HEK293 (cell line): ENCODE data around the gene PTMA.

Experiments
- CTCF ChIA-PET: fragments of 350-600 bp; formaldehyde crosslinking; extraction: SDS; loops from one replicate; lab custom pipeline; 2021; ENCODE audit warnings: antibody characterized with exemption; lab: Yijun Ruan, JAX
- POLR2A ChIA-PET: fragments of 300-600 bp; formaldehyde crosslinking; extraction: SDS; loops from one replicate; lab custom pipeline; 2020; ENCODE audit warnings: antibody characterized with exemption, inconsistent platforms; lab: Yijun Ruan, JAX
- H3K27ac ChIP-seq: fragments of 200-500 bp; sonication (Bioruptor generic); 2 replicates; pipeline ENCODE4 v1.5.1; 2014; ENCODE audit warnings: low read depth, low read length, control low read depth, inconsistent platforms; ENCODE audit errors: extremely low read depth
- H3K36me3 ChIP-seq, 2 experiments: fragments of 200-500 bp in 1 of 2; sonication (Bioruptor generic) in 1 of 2; 1 replicate in 1 of 2; 2 replicates in 1 of 2; pipeline ENCODE4 v1.5.1; 2014 to 2017; ENCODE audit warnings: inconsistent platforms in 2 of 2, low read length in 2 of 2; ENCODE audit not compliant: control insufficient read depth in 2 of 2, insufficient read depth in 1 of 2
- H3K4me1 ChIP-seq: fragments of 200-500 bp; sonication (Bioruptor generic); 2 replicates; pipeline ENCODE4 v1.5.1; 2014; ENCODE audit warnings: mild to moderate bottlenecking, low read length, inconsistent platforms; ENCODE audit not compliant: control insufficient read depth, insufficient read depth
- H3K4me3 ChIP-seq: 2 replicates; pipeline ENCODE4 v1.5.1; 2011; ENCODE audit warnings: low read depth, mild to moderate bottlenecking, control low read depth, low read length, moderate library complexity
- H3K9me3 ChIP-seq: fragments of 200-500 bp; sonication (Bioruptor generic); 2 replicates; pipeline ENCODE4 v1.5.1; 2014; ENCODE audit warnings: low read depth, low read length, inconsistent platforms; ENCODE audit not compliant: control insufficient read depth, insufficient read depth
- BCL11A ChIP-seq: fragments of 450-650 bp; formaldehyde crosslinking; IDR thresholded peaks from 2 replicates; pipeline ENCODE4 v1.5.1; 2016; ENCODE audit warnings: low read depth, missing biosample characterization, missing genetic modification characterization
- SETDB1 ChIP-seq: IDR thresholded peaks from one replicate; pipeline ENCODE4 v1.6.1; 2017; ENCODE audit warnings: mild to moderate bottlenecking, low read length, moderate library complexity, mixed read lengths; ENCODE audit not compliant: insufficient read length
- TCF7L2 ChIP-seq: IDR thresholded peaks from 2 replicates; pipeline ENCODE4 v1.6.1; 2011; ENCODE audit warnings: low read depth, mild to moderate bottlenecking, inconsistent platforms, low read length, moderate library complexity, borderline replicate concordance
- TRIM28 ChIP-seq: IDR thresholded peaks from 2 replicates; pipeline ENCODE4 v1.6.1; 2011; ENCODE audit warnings: low read length, control low read depth, borderline replicate concordance
- ZBTB1 ChIP-seq: fragments of 450-650 bp; formaldehyde crosslinking; IDR thresholded peaks from 2 replicates; pipeline ENCODE4 v1.5.1; 2016; ENCODE audit warnings: missing biosample characterization, missing genetic modification characterization
- ZBTB17 ChIP-seq: fragments of 450-650 bp; formaldehyde crosslinking; IDR thresholded peaks from 2 replicates; pipeline ENCODE4 v1.5.1; 2016; ENCODE audit warnings: missing biosample characterization, missing genetic modification characterization
- ZNF112 ChIP-seq: fragments of 450-650 bp; formaldehyde crosslinking; IDR thresholded peaks from 2 replicates; pipeline ENCODE4 v1.5.0; 2017; ENCODE audit warnings: missing biosample characterization, missing genetic modification characterization
- ZNF16 ChIP-seq: fragments of 450-650 bp; formaldehyde crosslinking; IDR thresholded peaks from 2 replicates; pipeline ENCODE4 v1.5.1; 2016; ENCODE audit warnings: low read depth, missing biosample characterization, missing genetic modification characterization
- ZNF2 ChIP-seq: fragments of 450-650 bp; formaldehyde crosslinking; IDR thresholded peaks from 2 replicates; pipeline ENCODE4 v1.5.1; 2016; ENCODE audit warnings: missing biosample characterization, missing genetic modification characterization
- ZNF202 ChIP-seq: fragments of 450-650 bp; formaldehyde crosslinking; IDR thresholded peaks from 2 replicates; pipeline ENCODE4 v1.5.1; 2016; ENCODE audit warnings: missing biosample characterization, missing genetic modification characterization, borderline replicate concordance
- ZNF211 ChIP-seq: fragments of 450-650 bp; formaldehyde crosslinking; IDR thresholded peaks from 2 replicates; pipeline ENCODE4 v1.5.1; 2016; ENCODE audit warnings: low read depth, missing biosample characterization, missing genetic modification characterization
- ZNF23 ChIP-seq: fragments of 450-650 bp; formaldehyde crosslinking; IDR thresholded peaks from 2 replicates; pipeline ENCODE4 v1.5.1; 2016; ENCODE audit warnings: missing biosample characterization, missing genetic modification characterization, borderline replicate concordance
- ZNF239 ChIP-seq: fragments of 450-650 bp; formaldehyde crosslinking; IDR thresholded peaks from 2 replicates; pipeline ENCODE4 v1.5.1; 2016; ENCODE audit warnings: missing biosample characterization, missing genetic modification characterization
- ZNF335 ChIP-seq: fragments of 450-650 bp; formaldehyde crosslinking; conservative IDR thresholded peaks from 2 replicates; pipeline ENCODE4 v1.5.1; 2016; ENCODE audit warnings: missing biosample characterization, missing genetic modification characterization
- ZNF341 ChIP-seq: fragments of 450-650 bp; formaldehyde crosslinking; IDR thresholded peaks from 2 replicates; pipeline ENCODE4; 2016; ENCODE audit warnings: low read depth, missing biosample characterization, missing genetic modification characterization
- ZNF416 ChIP-seq: fragments of 450-650 bp; formaldehyde crosslinking; IDR thresholded peaks from 2 replicates; pipeline ENCODE4 v1.5.1; 2016; ENCODE audit warnings: missing biosample characterization, missing genetic modification characterization
- ZNF473 ChIP-seq: fragments of 450-650 bp; formaldehyde crosslinking; IDR thresholded peaks from 2 replicates; pipeline ENCODE4 v1.5.1; 2017; ENCODE audit warnings: missing biosample characterization, missing genetic modification characterization
- ZNF510 ChIP-seq: fragments of 450-650 bp; formaldehyde crosslinking; IDR thresholded peaks from 2 replicates; pipeline ENCODE4 v1.5.1; 2018; ENCODE audit warnings: mild to moderate bottlenecking, missing genetic modification characterization, missing biosample characterization; ENCODE audit not compliant: insufficient replicate concordance
- ZSCAN30 ChIP-seq: fragments of 450-650 bp; IDR thresholded peaks from 2 replicates; pipeline ENCODE4 v1.5.1; 2018; ENCODE audit warnings: missing biosample characterization, mild to moderate bottlenecking, missing genetic modification characterization, moderate library complexity
- TF ChIP-seq, protein P1 (sequence below): fragments of 450-650 bp; formaldehyde crosslinking; IDR thresholded peaks from 2 replicates; pipeline ENCODE4 v1.5.1; 2016; ENCODE audit warnings: missing biosample characterization, missing genetic modification characterization, low read depth
- TF ChIP-seq, protein P2 (sequence below): fragments of 450-650 bp; formaldehyde crosslinking; IDR thresholded peaks from 2 replicates; pipeline ENCODE4 v1.5.1; 2017; ENCODE audit warnings: missing biosample characterization, missing genetic modification characterization
- TF ChIP-seq, protein P3 (sequence below): fragments of 450-650 bp; formaldehyde crosslinking; IDR thresholded peaks from 2 replicates; pipeline ENCODE4 v1.5.1; 2016; ENCODE audit warnings: missing biosample characterization, missing genetic modification characterization
- TF ChIP-seq, protein P4 (sequence below): fragments of 450-650 bp; formaldehyde crosslinking; IDR thresholded peaks from 2 replicates; pipeline ENCODE4 v1.5.1; 2016; ENCODE audit warnings: missing biosample characterization, missing genetic modification characterization
- TF ChIP-seq, protein P5 (sequence below): fragments of 450-650 bp; formaldehyde crosslinking; IDR thresholded peaks from 2 replicates; pipeline ENCODE4 v1.5.1; 2017; ENCODE audit warnings: missing biosample characterization, missing genetic modification characterization

PTMA gene

DNA sequence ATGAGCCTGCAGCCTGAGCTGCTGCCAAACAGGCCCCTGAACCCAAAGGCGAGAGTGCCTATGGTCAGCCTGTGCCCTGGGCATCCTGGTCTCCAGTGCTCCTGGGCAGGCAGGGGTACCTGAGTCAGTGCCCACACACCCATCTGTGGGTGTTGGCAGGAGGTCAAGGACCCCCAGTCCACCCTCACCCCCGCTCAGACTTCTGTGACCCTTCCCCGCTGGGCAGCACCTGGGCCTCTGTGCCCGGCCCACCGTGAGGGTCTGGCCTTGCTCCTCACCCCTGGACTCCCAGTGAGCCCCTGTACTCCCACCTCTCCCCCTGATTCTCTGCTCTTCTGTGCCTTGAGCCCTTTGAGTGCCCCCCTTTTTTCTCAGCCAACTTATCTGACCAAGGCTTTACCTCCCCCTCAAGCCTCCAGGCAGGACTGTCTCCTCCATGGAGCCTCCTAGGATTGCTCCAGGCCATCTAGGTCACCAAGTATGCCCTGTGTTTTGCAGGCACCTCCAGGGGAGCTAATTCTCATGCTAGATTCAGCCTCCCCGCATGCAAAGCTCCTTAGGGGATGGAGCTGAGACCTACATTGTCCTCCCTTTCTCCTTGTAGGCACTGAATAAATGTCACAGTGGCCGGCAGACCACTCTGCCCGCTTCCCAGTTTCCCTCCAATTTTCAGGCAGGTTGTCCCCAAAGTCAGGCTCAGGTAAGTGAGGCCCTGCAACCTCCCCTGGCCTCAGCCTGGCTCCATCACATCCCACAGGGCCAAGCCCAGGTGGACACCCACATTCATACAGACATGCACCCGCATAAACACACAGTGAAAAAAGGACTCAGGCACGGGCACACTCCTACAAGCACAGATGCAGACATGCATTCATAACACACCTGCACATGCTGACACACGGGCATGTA is 21.9 kb upstream of the PTMA start (continued):
- TF ChIP-seq, protein P1, sequence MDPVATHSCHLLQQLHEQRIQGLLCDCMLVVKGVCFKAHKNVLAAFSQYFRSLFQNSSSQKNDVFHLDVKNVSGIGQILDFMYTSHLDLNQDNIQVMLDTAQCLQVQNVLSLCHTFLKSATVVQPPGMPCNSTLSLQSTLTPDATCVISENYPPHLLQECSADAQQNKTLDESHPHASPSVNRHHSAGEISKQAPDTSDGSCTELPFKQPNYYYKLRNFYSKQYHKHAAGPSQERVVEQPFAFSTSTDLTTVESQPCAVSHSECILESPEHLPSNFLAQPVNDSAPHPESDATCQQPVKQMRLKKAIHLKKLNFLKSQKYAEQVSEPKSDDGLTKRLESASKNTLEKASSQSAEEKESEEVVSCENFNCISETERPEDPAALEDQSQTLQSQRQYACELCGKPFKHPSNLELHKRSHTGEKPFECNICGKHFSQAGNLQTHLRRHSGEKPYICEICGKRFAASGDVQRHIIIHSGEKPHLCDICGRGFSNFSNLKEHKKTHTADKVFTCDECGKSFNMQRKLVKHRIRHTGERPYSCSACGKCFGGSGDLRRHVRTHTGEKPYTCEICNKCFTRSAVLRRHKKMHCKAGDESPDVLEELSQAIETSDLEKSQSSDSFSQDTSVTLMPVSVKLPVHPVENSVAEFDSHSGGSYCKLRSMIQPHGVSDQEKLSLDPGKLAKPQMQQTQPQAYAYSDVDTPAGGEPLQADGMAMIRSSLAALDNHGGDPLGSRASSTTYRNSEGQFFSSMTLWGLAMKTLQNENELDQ (tag by site-specific recombination): no peak

DNA sequence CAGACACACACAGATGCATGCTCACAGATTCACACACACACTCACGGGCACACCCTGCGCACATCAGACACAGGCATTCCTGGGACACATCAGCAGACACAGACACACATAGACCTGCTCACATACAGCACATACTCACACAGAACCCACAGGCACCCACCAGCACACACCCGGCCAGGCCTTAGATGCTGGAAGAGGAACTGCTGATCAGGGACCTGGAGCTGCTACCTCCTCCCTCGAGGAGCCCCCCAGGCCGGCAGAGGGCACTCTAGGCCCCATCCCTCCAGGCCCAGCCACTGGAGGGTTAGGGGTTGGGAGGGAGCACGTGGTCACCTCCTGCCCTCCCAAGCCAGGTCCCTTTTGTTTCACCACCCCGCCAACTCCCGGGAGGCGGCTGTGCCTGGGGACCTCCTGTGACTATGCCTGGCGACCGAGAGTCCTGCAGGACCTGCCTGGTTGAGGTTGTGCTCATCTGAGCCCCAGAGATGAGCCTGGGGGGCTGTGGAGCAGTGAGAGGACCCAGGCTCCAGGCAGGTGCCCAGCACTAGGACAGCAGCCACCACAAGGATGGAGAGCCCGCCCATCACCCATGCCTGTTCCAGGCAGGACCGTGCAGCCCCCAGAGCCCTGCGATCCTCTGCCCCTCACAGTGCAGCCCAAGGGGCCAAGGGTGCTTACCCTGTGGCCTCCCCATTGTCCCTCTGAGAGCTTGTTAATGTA is 21.0 kb upstream of the PTMA start:
- Histone ChIP-seq H3K27ac (peak overlapping the region; percentile 2; the same call in 1 of the 2 replicates), H3K4me3 (no peak overlapping the region), H3K9me3 (no peaks in the 10 kb centered on the region), H3K4me1 (no peaks in the 10 kb centered on the region), H3K36me3 (no peaks in the 10 kb centered on the region)
- CTCF ChIA-PET: interaction anchor here (0.6 to 11.4 kb wide), 14 partner anchors 10 to 123 kb away, joined by 3 to 85 read pairs (median 4); no protein-coding TSS in a partner anchor
- POLR2A ChIA-PET: interaction anchor here (0.6 to 1.2 kb wide), 4 partner anchors 10 to 27 kb away, joined by 3 to 8 read pairs (median 4); partner anchors contain the start of gene PTMA
- TF ChIP-seq, protein P2, sequence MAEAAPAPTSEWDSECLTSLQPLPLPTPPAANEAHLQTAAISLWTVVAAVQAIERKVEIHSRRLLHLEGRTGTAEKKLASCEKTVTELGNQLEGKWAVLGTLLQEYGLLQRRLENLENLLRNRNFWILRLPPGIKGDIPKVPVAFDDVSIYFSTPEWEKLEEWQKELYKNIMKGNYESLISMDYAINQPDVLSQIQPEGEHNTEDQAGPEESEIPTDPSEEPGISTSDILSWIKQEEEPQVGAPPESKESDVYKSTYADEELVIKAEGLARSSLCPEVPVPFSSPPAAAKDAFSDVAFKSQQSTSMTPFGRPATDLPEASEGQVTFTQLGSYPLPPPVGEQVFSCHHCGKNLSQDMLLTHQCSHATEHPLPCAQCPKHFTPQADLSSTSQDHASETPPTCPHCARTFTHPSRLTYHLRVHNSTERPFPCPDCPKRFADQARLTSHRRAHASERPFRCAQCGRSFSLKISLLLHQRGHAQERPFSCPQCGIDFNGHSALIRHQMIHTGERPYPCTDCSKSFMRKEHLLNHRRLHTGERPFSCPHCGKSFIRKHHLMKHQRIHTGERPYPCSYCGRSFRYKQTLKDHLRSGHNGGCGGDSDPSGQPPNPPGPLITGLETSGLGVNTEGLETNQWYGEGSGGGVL (tag by site-specific recombination): peak; percentile 48; the same call in 1 of the 2 replicates
- TF ChIP-seq ZBTB1 (tag by site-specific recombination): no peak
- 0 out of 2 replicates have a peak, but pooled peaks have one; percentile 34 for TF ChIP-seq BCL11A (tag by site-specific recombination)
- no peak for TF ChIP-seq ZNF112
- TF ChIP-seq ZNF473 (tag by site-specific recombination): no peak
- no peak; the same call in 1 of the 2 replicates for TF ChIP-seq TRIM28
- TF ChIP-seq SETDB1: no peak
- TF ChIP-seq ZSCAN30 (tag by site-specific recombination): 0 out of 2 replicates have a peak, but pooled peaks have one; percentile 45
- TF ChIP-seq, protein P3, sequence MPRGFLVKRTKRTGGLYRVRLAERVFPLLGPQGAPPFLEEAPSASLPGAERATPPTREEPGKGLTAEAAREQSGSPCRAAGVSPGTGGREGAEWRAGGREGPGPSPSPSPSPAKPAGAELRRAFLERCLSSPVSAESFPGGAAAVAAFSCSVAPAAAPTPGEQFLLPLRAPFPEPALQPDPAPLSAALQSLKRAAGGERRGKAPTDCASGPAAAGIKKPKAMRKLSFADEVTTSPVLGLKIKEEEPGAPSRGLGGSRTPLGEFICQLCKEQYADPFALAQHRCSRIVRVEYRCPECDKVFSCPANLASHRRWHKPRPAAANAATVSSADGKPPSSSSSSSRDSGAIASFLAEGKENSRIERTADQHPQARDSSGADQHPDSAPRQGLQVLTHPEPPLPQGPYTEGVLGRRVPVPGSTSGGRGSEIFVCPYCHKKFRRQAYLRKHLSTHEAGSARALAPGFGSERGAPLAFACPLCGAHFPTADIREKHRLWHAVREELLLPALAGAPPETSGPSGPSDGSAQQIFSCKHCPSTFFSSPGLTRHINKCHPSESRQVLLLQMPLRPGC (tag by site-specific recombination): no peak
- peak; percentile 26; the same call in 1 of the 2 replicates for TF ChIP-seq ZNF2
- peak; percentile 74 for TF ChIP-seq ZNF335 (tag by site-specific recombination)
- TF ChIP-seq ZNF510: no peak
- no peak for TF ChIP-seq TCF7L2
- TF ChIP-seq ZBTB17 (tag by site-specific recombination): peak; percentile 60
- TF ChIP-seq ZNF211 (tag by site-specific recombination): no peak
- TF ChIP-seq ZNF23 (tag by site-specific recombination): no peak
- no peak for TF ChIP-seq ZNF341 (tag by site-specific recombination)
- TF ChIP-seq ZNF16 (tag by site-specific recombination): no peak
- TF ChIP-seq, protein P4, sequence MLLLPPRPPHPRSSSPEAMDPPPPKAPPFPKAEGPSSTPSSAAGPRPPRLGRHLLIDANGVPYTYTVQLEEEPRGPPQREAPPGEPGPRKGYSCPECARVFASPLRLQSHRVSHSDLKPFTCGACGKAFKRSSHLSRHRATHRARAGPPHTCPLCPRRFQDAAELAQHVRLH (tag by site-specific recombination): peak; percentile 40; the same call in 1 of the 2 replicates
- TF ChIP-seq ZNF202 (tag by site-specific recombination): no peak
- TF ChIP-seq, protein P5, sequence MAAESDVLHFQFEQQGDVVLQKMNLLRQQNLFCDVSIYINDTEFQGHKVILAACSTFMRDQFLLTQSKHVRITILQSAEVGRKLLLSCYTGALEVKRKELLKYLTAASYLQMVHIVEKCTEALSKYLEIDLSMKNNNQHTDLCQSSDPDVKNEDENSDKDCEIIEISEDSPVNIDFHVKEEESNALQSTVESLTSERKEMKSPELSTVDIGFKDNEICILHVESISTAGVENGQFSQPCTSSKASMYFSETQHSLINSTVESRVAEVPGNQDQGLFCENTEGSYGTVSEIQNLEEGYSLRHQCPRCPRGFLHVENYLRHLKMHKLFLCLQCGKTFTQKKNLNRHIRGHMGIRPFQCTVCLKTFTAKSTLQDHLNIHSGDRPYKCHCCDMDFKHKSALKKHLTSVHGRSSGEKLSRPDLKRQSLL (tag by site-specific recombination): 0 out of 2 replicates have a peak, but pooled peaks have one; percentile 42
- TF ChIP-seq ZNF416 (tag by site-specific recombination): no peak
- TF ChIP-seq ZNF239 (tag by site-specific recombination): no peak
